T-helper 2 cell treated with Interferon-gamma antibody and Interleukin-4, amounts not matched to agents 5 μg/mL and 100 μg/mL, for 36 hours (primary cell): ENCODE measurements around the gene INKA1.
"Not testable (repeated sequence)": the region's sequence is repeated elsewhere in the genome, so short reads cannot be mapped to it uniquely, and the experiment has no call there.

ENCODE experiments used
- DNase-seq: peaks from one replicate; pipeline ENCODE4 v3.0.0; 2021; ENCODE audit warnings: low spot score
- H3K27ac Mint-ChIP-seq: one replicate; pipeline ENCODE4 v1.8.0; 2021; ENCODE audit warnings: mild to moderate bottlenecking, mixed read lengths
- H3K27me3 Mint-ChIP-seq: one replicate; pipeline ENCODE4 v1.8.0; 2021; ENCODE audit warnings: low read depth, mixed read lengths
- H3K36me3 Mint-ChIP-seq: one replicate; pipeline ENCODE4 v1.8.0; 2021; ENCODE audit warnings: low read depth, mixed read lengths
- H3K4me1 Mint-ChIP-seq: one replicate; pipeline ENCODE4 v1.8.0; 2021; ENCODE audit warnings: low read depth, mixed read lengths
- H3K4me3 Mint-ChIP-seq: one replicate; pipeline ENCODE4 v1.8.0; 2022; ENCODE audit warnings: mild to moderate bottlenecking, moderate library complexity, mixed read lengths
- H3K9me3 Mint-ChIP-seq: one replicate; pipeline ENCODE4 v1.8.0; 2021; ENCODE audit warnings: mixed read lengths

INKA1 gene

DNA sequence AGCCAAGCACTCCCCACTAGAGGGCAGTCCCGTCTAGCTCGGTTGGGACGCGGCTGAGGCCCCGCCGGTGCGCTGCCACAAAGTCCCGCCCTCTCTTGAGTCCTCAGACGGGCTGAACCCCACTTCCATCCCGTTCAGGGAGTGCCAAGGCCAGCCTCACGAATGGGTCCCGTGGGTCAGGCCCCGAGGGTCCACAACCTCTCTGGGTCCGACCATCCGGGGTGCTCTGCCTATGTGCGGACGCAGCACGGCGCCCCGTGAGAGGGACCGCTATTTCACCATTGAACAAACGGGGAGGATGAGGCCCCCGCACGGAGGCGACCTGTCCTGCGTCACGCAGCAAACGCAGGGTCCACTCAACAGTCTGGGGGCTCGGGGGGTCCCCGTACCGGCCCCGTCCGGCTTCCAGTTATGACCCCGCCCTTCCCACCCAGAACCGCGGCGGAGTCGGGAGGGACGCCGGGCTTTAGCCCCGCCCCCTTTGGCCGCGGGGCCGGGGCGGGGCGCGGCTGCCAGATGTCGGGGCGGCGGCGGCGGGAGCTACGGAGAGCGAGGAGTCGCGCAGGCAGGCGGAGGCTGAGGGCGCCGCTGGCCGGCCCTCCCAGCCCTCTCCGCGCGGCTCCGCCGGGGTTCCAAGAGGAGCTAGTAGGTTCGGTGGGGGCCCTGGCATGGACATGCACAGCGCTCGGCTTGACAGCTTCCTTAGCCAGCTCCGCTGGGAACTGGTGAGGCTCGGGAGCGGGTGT is at the start of gene INKA1:
Gene INKA1, plus strand, starts transcription at position 543 of the 746 bp plus-strand sequence. Its CDS starts 132 bp downstream, at position 675.
- H3K4me3 Mint-ChIP-seq = peak within 1 kb of the TSS; percentile 87
- H3K27me3 Mint-ChIP-seq = peaks cover 18% of the 10 kb centered on the region
- peak within 1 kb of the TSS; percentile 60 for H3K27ac Mint-ChIP-seq
- no peaks in the 10 kb centered on the region for H3K9me3 Mint-ChIP-seq
- H3K4me1 Mint-ChIP-seq = peaks cover 29% of the 10 kb centered on the region
- peaks cover 5% of the 10 kb centered on the region for H3K36me3 Mint-ChIP-seq
- DNase-seq = peak; percentile 83

DNA sequence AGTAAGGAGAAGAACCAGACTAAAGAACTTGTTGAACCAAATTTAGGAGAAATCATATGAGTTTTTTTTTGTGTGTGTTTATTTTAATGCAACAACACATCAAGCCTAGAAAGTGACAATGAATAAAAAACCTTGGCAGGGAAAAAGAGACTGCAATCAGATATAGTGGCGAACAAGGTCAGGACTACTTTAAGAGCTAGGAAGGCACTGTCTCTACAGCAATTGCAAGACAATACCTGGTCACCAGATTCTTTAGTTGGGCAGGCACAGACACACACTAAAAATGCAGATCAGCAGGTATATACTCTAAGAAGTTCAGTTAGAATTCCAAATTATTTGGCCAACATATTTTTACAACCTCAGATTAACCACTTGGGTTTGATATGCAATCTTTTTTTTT is 48.5 kb upstream of the INKA1 start:
- H3K27me3 Mint-ChIP-seq = no peaks in the 10 kb centered on the region
- H3K9me3 Mint-ChIP-seq = no peaks in the 10 kb centered on the region
- H3K4me1 Mint-ChIP-seq = peaks cover 3% of the 10 kb centered on the region
- no peak overlapping the region for H3K27ac Mint-ChIP-seq
- H3K4me3 Mint-ChIP-seq = no peak overlapping the region
- no peak for DNase-seq
- peaks cover 3% of the 10 kb centered on the region for H3K36me3 Mint-ChIP-seq

DNA sequence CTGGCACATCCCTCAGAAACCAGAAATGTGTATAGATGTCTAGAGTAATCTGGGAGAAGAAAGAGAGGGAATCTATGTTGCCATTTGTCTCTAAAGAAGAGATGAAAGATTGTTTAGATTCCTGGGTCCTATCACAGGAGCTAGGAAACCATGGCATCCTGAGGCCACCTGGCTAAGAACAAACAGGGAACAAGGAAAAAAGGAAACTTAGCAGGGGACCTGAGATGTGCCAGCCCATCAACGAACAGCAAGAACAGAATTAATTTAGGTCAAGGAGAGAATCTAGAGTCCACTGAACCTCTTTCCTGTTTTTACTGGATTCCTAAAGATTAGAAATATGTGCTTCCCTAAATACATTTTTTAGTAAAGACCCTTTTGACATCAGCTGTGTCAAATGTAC is 47.0 kb upstream of the INKA1 start:
- Mint-ChIP-seq H3K27ac (no peak overlapping the region), H3K36me3 (no peaks in the 10 kb centered on the region), H3K27me3 (no peaks in the 10 kb centered on the region), H3K4me3 (no peak overlapping the region), H3K4me1 (peaks cover 2% of the 10 kb centered on the region), H3K9me3 (no peaks in the 10 kb centered on the region)
- no peak for DNase-seq

DNA sequence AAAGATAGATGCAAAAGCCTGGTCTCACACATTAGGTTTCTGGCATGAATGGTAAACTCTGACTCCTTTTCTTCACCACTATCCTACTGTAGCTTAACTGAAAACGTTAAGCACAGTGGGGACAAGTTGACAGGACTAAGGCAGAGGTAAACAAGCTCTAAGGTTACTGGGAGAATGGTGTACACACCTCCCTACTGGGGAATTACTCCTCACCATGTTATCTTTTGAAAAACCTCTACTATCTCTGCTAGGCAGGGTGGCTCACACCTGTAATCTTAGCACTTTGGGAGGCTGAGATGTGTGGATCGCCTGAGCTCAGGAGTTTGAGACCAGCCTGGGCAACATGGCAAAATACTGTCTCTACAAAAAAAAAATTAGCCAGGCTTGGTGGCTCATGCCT is 45.9 kb upstream of the INKA1 start:
- Mint-ChIP-seq H3K9me3 (no peaks in the 10 kb centered on the region), H3K4me1 (peaks cover 2% of the 10 kb centered on the region), H3K4me3 (no peak overlapping the region), H3K36me3 (no peaks in the 10 kb centered on the region), H3K27ac (no peak overlapping the region), H3K27me3 (no peaks in the 10 kb centered on the region)
- no peak for DNase-seq

DNA sequence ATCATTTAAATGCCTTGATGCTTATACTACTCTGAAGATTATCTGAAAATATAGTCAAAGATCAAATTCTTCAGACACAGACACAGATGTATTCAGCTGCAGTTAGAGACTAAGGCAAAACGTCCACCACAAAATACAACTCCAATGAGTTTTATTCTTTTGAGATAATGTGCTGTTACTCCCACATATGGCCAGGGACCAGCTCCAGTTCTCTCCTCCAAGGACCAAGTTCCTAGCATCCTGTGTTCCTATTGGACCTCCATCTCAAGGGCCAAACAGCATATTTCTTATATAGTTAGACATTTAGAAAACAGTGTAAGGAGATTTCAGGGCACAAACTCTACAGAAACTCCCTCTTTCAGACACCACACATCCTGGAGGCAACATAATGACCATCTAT is 43.8 kb upstream of the INKA1 start:
- Mint-ChIP-seq H3K9me3 (no peaks in the 10 kb centered on the region), H3K4me1 (peaks cover 2% of the 10 kb centered on the region), H3K36me3 (no peaks in the 10 kb centered on the region), H3K27me3 (no peaks in the 10 kb centered on the region), H3K4me3 (no peak overlapping the region), H3K27ac (no peak overlapping the region)
- no peak for DNase-seq

DNA sequence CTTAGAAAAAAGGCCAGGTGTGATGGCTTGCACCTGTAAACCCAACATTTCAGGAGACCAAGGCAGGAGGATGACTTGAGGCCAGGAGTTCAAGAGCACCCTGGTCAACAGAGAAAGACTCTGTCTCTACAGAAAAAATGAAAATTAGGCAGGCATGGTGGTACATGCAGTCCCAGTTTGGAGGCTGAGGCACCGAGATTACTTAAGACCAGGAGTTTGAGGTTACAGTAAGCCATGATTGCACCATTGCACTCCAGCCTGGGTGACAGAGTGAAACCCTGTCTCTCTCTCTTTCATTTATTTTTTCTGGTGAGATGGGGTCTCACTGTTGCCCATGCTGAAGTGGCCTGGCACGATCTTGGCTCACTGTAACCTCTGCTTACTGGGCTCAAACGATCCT is 41.4 kb upstream of the INKA1 start:
- Mint-ChIP-seq H3K27ac (no peak overlapping the region), H3K9me3 (no peaks in the 10 kb centered on the region), H3K4me1 (peaks cover 2% of the 10 kb centered on the region), H3K4me3 (no peak overlapping the region), H3K27me3 (no peaks in the 10 kb centered on the region), H3K36me3 (no peaks in the 10 kb centered on the region)
- DNase-seq = no peak

DNA sequence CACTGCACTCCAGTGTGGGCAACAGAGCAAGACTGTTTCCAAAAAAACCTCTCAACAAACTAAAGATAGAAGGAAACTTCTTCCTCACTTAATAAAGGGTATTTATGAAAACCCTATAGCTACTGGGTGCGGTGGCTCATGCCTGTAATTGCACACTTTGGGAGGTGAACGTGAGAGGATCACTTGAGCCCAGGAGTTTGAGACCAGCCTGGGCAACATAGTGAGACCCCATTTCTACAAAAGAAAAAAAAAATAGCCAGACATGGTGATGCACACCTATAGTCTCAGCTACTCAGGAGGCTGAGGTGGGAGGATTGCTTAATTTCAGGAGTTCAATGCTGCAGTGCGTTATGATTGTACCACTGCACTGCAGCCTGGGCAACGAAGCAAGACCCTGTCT is 39.1 kb upstream of the INKA1 start:
- H3K9me3 Mint-ChIP-seq = no peaks in the 10 kb centered on the region
- H3K4me1 Mint-ChIP-seq = no peaks in the 10 kb centered on the region
- no peaks in the 10 kb centered on the region for H3K27me3 Mint-ChIP-seq
- no peaks in the 10 kb centered on the region for H3K36me3 Mint-ChIP-seq
- no peak overlapping the region for H3K27ac Mint-ChIP-seq
- no peak for DNase-seq
- no peak overlapping the region for H3K4me3 Mint-ChIP-seq

DNA sequence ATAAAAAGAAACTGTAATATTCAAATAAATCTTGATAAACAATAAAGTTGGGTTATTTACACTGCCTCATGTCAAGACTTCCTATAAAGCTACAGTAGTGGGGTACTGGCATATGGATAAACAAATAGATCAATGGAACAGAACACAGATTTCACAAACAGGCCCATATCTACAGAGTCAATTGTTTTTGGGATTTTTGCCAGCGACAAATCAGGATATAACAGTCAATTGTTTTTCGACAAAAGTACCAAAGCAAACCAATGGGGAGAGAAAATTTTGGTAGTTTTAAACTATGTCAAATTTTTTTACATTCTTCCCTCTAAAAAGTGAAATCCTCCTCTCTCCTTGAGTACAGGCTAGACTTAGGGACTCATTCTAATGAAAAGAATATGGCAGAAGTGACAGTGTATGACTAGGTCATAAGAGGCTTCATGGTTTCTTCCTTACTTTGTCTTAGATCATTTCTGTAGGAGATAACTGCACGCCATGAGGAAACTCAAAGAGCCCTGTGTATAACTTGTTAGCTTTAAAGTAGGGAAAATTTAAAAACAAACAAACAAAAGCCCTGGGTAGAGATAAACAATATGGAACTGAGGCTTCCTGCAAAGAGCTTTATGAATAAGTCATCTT is 33.7 kb upstream of the INKA1 start:
- Mint-ChIP-seq H3K27ac (no peak overlapping the region), H3K4me3 (no peak overlapping the region), H3K4me1 (peaks cover 4% of the 10 kb centered on the region), H3K9me3 (no peaks in the 10 kb centered on the region), H3K36me3 (peaks cover 3% of the 10 kb centered on the region), H3K27me3 (no peaks in the 10 kb centered on the region)
- no peak for DNase-seq

DNA sequence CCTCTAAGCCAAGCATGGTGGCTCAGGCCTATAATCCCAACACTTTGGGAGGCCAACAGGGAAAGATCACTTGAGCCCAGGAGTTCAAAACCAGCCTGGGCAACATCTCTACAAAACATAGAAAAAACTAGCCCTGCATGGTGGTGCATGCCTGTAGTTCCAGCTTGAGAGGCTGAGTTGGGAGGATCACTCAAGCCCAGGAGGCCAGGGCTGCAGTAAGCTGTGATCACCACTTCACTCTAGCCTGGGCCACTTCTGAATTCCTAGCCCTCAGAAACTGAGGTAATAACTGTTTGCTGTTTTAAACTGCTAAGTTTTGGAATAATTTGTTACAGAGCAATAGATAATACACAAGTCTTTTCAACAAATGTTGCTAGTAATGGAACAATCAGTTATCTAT is 33.1 kb upstream of the INKA1 start:
- no peaks in the 10 kb centered on the region for H3K27me3 Mint-ChIP-seq
- H3K4me3 Mint-ChIP-seq = no peak overlapping the region
- peaks cover 3% of the 10 kb centered on the region for H3K36me3 Mint-ChIP-seq
- H3K4me1 Mint-ChIP-seq = peaks cover 4% of the 10 kb centered on the region
- no peak for DNase-seq
- no peaks in the 10 kb centered on the region for H3K9me3 Mint-ChIP-seq
- H3K27ac Mint-ChIP-seq = no peak overlapping the region

DNA sequence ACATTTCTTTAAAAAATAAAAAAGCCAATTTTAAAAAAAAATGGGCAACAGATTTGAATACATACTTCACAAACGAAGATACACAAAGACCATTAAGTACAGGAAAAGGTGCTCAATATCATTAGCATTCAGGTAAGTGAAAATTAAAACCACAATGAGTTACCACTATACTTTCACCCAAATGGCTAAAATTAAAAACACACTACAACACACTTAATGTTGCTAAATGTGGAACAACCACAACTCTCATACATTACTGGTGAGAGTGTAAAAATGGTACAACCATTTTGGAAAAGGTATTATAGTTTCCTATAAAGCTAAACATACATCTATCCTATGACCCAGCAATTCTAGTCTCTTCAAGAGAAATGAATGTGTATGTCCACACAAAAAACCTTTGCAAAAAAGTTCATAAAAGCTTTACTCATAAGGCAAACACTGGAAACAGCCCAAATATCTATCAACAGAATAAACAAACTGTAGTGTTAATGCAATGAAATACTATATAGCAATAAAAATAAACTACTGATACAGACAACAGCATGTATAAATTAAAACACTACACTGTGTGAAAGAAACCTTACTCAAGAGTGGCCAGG is 31.6 kb upstream of the INKA1 start:
- H3K4me3 Mint-ChIP-seq = no peak overlapping the region
- peaks cover 4% of the 10 kb centered on the region for H3K4me1 Mint-ChIP-seq
- DNase-seq = no peak
- peaks cover 3% of the 10 kb centered on the region for H3K36me3 Mint-ChIP-seq
- H3K27ac Mint-ChIP-seq = no peak overlapping the region
- no peaks in the 10 kb centered on the region for H3K9me3 Mint-ChIP-seq
- no peaks in the 10 kb centered on the region for H3K27me3 Mint-ChIP-seq

DNA sequence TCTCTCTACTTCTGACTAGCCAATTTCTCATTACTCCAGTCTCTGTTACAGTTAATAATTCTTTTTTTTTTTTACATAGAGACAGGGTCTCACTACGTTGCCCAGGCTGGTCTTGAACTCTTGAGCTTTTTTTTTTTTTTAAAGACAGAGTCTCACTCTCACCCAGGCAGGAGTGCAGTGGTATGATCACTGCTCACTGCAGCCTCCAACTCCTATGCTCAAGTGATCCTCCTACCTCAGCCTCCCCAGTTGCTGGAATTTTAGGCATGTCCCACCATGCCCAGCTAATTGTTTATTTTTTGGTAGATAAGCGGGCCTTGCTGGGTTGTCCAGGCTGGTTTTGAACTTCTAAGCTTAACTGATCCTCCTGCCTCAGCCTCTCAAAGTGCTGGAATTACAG is 30.4 kb upstream of the INKA1 start:
- Mint-ChIP-seq H3K27me3 (no peaks in the 10 kb centered on the region), H3K4me3 (no peak overlapping the region), H3K27ac (no peak overlapping the region), H3K36me3 (peaks cover 8% of the 10 kb centered on the region), H3K4me1 (peaks cover 4% of the 10 kb centered on the region), H3K9me3 (no peaks in the 10 kb centered on the region)
- DNase-seq = no peak

DNA sequence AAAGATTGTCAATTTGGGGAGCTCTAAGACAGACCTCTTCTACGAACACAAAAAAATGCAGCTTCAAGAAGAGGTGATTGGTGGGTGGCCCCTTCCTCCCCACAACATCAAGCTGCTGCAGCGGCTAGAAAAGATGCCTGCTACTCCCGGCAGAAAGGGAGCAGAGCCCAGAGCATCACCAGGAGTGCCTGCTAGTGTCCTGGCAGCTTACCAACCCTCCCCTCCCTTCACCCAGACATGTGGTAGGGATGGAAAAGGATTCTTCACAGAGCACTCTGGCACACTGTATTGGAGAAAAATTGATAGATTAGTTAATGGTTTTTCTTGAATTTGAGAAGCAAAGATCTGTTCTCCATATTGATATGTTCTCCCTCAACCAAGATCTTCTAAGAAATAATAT is 27.5 kb upstream of the INKA1 start:
- no peaks in the 10 kb centered on the region for H3K9me3 Mint-ChIP-seq
- H3K27me3 Mint-ChIP-seq = no peaks in the 10 kb centered on the region
- H3K27ac Mint-ChIP-seq = no peak overlapping the region
- DNase-seq = no peak
- peaks cover 9% of the 10 kb centered on the region for H3K4me1 Mint-ChIP-seq
- H3K36me3 Mint-ChIP-seq = peaks cover 11% of the 10 kb centered on the region
- no peak overlapping the region for H3K4me3 Mint-ChIP-seq

DNA sequence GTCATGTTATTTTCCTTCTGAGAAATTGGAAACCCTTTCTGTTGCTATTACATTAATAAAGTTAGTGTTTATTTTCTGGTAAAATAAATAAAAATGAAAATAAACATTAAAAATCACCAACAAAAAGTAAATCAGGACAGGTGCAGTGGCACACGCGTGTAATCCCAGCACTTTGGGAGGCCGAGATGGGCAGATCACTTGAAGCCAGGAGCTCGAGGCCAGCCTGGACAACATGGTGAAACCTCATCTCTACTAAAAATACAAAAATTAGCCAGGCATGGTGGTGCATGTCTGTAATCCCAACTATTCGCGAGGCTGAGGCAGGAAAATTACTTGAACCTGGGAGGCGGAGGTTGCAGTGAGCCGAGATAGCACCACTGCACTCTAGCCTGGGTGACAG is 27.0 kb upstream of the INKA1 start:
- not testable (repeated sequence) for H3K4me3 Mint-ChIP-seq, DNase-seq, H3K27me3 Mint-ChIP-seq, H3K27ac Mint-ChIP-seq, H3K9me3 Mint-ChIP-seq
- Mint-ChIP-seq H3K36me3 (peaks cover 11% of the 10 kb centered on the region), H3K4me1 (peaks cover 11% of the 10 kb centered on the region)

DNA sequence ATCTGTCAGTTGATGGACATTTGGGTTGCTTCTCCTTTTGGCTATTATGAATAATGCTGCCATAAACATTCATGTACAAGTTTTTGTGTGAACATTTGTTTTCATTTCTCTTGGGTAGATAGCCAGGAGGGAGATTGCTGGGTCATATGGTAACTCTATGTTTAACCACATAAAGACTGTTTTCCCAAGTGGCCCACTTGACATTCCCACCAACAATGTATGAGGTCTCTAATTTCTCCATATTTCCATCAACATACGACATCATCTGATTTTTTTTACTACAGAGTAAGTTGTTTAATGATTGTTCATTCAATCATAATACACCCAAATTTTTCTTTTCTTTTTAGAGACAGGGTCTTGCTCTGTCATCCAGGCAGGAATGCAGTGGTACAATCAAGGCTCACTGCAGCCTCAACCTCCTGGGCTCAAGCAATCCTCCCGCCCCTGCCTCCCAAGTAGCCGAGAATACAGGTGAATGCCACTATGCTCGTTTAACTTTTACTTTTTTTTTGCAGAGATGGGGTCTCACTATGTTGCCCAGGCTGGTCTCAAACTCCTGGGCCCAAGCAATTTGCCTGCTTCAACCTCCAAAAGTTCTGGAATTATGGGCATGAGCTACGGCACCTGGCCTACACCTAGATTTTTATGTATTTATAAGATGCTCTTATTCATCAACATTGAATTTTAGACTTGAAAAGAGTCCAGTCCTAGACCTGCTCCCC is 23.5 kb upstream of the INKA1 start:
- Mint-ChIP-seq H3K4me3 (no peak overlapping the region), H3K27me3 (no peaks in the 10 kb centered on the region), H3K4me1 (peaks cover 18% of the 10 kb centered on the region), H3K27ac (peak overlapping the region; percentile 26), H3K9me3 (no peaks in the 10 kb centered on the region), H3K36me3 (peaks cover 23% of the 10 kb centered on the region)
- DNase-seq = no peak
